ENCODE data around the gene PUS1. TPM values are rescaled to one million over a fixed set of nuclear protein-coding genes. Genes with fewer than 3 reads are reported as not detected.
"Not testable (repeated sequence)": the region's sequence is repeated elsewhere in the genome, so short reads cannot be mapped to it uniquely, and the experiment has no call there.

Gene PUS1
- total RNA-seq, 4 donors from 2014 or later, result 10.4 to 29.0 (median 12.2) TPM

- DNase-seq, result no peak
- peak in 1 of 2 donors; percentile 56 for ATAC-seq
- Histone ChIP-seq H3K36me3 (no peaks in the 10 kb centered on the region), H3K27ac (peak overlapping the region in 1 of 4 donors; percentile 46), H3K27me3 (no peaks in the 10 kb centered on the region), H3K9me3 (no peaks in the 10 kb centered on the region), H3K4me3 (peak overlapping the region in 1 of 4 donors; percentile 4), H3K4me1 (peaks cover 23 to 33% of the 10 kb centered on the region in 2 donors)
- in situ Hi-C loops (cut with MboI; ENCODE audit: low sequenced_read_pairs in 4 of 4), result no loop called here
- TF ChIP-seq CTCF (IDR thresholded peaks at IDR 0.05 in 4 of 5, conservative IDR thresholded peaks at IDR 0.05 in 1 of 5) (no peak), POLR2A (IDR thresholded peaks at IDR 0.05) (no peak)
- intact Hi-C loops (cut with DNase I; ENCODE audit: low total_unique reads), result no loop called here
Observed at GRCh38 chr12:131959641-131960589, 30.8 kb downstream of the PUS1 start.

GRCh38 chr12:131960590-131961325 is 31.7 kb downstream of the PUS1 start:
- H3K27ac ChIP-seq; H3K36me3 ChIP-seq; H3K27me3 ChIP-seq; H3K4me3 ChIP-seq; H3K9me3 ChIP-seq; ATAC-seq; DNase-seq; in situ Hi-C loops (cut with MboI; ENCODE audit: low sequenced_read_pairs in 4 of 4); intact Hi-C loops (cut with DNase I; ENCODE audit: low total_unique reads): not testable (repeated sequence)
- H3K4me1 ChIP-seq, result peaks cover 27 to 39% of the 10 kb centered on the region in 2 donors

GRCh38 chr12:131961328-131961727 is 32.3 kb downstream of the PUS1 start:
- H3K9me3 ChIP-seq; H3K27me3 ChIP-seq; H3K4me3 ChIP-seq; ATAC-seq; intact Hi-C loops (cut with DNase I; ENCODE audit: low total_unique reads); H3K36me3 ChIP-seq; in situ Hi-C loops (cut with MboI; ENCODE audit: low sequenced_read_pairs in 4 of 4); H3K27ac ChIP-seq; DNase-seq: not testable (repeated sequence)
- peaks cover 32 to 41% of the 10 kb centered on the region in 2 donors for H3K4me1 ChIP-seq

- Histone ChIP-seq H3K4me1 (peaks cover 32 to 38% of the 10 kb centered on the region in 2 donors), H3K27me3 (no peaks in the 10 kb centered on the region), H3K4me3 (no peak overlapping the region), H3K27ac (no peak overlapping the region), H3K9me3 (no peaks in the 10 kb centered on the region), H3K36me3 (no peaks in the 10 kb centered on the region)
- in situ Hi-C loops (cut with MboI; ENCODE audit: low sequenced_read_pairs in 4 of 4) (no loop called here), intact Hi-C loops (cut with DNase I; ENCODE audit: low total_unique reads) (no loop called here)
- ATAC-seq, result no peak
- DNase-seq, result no peak
- TF ChIP-seq CTCF (IDR thresholded peaks at IDR 0.05 in 4 of 5, conservative IDR thresholded peaks at IDR 0.05 in 1 of 5) (no peak), POLR2A (IDR thresholded peaks at IDR 0.05) (no peak)
Observed at GRCh38 chr12:131962069-131962468, 33.0 kb downstream of the PUS1 start.

- TF ChIP-seq POLR2A (IDR thresholded peaks at IDR 0.05), result no peak
- TF ChIP-seq CTCF (IDR thresholded peaks at IDR 0.05 in 4 of 5, conservative IDR thresholded peaks at IDR 0.05 in 1 of 5), result no peak
- peaks cover 27 to 29% of the 10 kb centered on the region in 2 donors for H3K4me1 ChIP-seq
- ATAC-seq (no peak), DNase-seq (no peak)
- no peak overlapping the region for H3K27ac ChIP-seq
- H3K27me3 ChIP-seq, result no peaks in the 10 kb centered on the region
- in situ Hi-C loops (cut with MboI; ENCODE audit: low sequenced_read_pairs in 4 of 4) (no loop called here), intact Hi-C loops (cut with DNase I; ENCODE audit: low total_unique reads) (no loop called here)
- H3K9me3 ChIP-seq, result no peaks in the 10 kb centered on the region
- H3K36me3 ChIP-seq, result no peaks in the 10 kb centered on the region
- no peak overlapping the region for H3K4me3 ChIP-seq
Observed at GRCh38 chr12:131963381-131963780, 34.3 kb downstream of the PUS1 start.

All from gastrocnemius medialis (tissue), 4 donors.